Measurements from ENCODE around the gene ALG9.
A peak's percentile ranks its signal among the peaks of the same experiment; 100 is the strongest.

The ALG9 gene

DNA sequence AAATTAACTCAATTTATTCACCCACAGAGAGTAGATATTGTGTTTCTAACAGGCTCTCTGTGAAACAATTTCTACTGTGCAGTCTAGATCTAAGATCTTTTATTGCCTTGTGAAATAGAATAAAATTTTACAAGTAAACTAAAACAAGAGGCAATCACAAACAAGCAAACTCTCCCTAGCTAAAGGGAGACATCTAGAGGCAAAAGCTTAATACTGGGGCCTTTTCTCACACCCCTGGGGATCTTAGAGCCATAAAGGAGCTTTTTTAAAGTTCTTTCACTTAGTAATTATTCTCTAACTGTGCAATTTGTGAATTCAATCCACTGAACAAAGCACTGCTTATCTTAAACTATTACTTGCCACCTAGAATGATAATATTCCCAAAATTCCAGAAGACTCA is 19.7 kb downstream of the ALG9 start:
- H3K4me1 Mint-ChIP-seq = no peaks in the 10 kb centered on the region
- DNase-seq = no peak
- no peak overlapping the region for H3K27ac Mint-ChIP-seq
- H3K9me3 Mint-ChIP-seq = no peaks in the 10 kb centered on the region
- no peaks in the 10 kb centered on the region for H3K27me3 Mint-ChIP-seq
- H3K4me3 Mint-ChIP-seq = no peak overlapping the region
- ATAC-seq = no peak

GRCh38 chr11:111851067-111851466 is 20.3 kb downstream of the ALG9 start:
- H3K4me3 Mint-ChIP-seq = no peak overlapping the region
- no peaks in the 10 kb centered on the region for H3K27me3 Mint-ChIP-seq
- H3K27ac Mint-ChIP-seq = no peak overlapping the region

DNA sequence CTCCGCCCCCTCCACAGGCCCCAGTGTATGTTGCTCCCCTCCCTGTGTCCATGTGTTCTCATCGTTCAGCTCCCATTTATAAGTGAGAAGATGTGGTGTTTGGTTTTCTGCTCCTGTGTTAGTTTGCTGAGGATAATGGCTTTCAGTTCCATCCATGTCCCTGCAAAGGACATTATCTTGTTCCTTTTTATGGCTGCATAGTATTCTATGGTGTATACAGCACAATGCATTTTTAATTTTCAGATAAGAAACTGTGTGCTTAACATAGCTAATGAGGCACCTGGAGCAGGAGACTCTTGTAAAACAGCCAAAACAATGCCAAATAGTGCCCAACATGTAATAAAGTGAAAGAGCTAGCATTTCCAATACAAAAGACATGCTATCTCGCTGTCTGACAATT is 21.8 kb downstream of the ALG9 start:
- H3K4me1 Mint-ChIP-seq = no peaks in the 10 kb centered on the region

More at GRCh38 chr11:111851067-111851466, 20.3 kb downstream of the ALG9 start:
- no peaks in the 10 kb centered on the region for H3K9me3 Mint-ChIP-seq
- no peaks in the 10 kb centered on the region for H3K4me1 Mint-ChIP-seq
- DNase-seq = no peak
- no peak for ATAC-seq

DNA sequence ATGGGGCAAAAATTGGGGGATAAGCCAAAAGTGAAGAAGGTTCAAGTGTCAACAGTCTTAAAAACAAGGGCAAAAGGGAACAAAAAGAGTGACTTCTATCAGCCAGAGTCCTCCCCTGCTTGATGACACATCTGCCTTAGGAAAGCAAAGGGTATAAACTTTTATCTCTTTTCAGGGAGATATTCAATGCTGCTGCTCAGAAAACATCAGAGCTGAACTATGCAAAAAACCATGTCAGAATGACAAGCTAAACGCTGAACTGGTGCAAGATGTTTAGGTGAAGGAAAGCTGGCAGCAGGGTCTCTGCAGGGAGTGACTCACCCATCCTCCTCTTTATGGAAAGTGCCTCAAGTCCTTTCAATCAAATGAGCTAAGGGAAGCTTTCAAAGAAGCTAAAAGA is 24.7 kb downstream of the ALG9 start:
- no peaks in the 10 kb centered on the region for H3K27me3 Mint-ChIP-seq
- no peaks in the 10 kb centered on the region for H3K9me3 Mint-ChIP-seq
- H3K4me3 Mint-ChIP-seq = no peak overlapping the region
- H3K4me1 Mint-ChIP-seq = no peaks in the 10 kb centered on the region
- H3K27ac Mint-ChIP-seq = peak overlapping the region in 1 of 2 donors; percentile 48
- ATAC-seq = no peak
- DNase-seq = no peak

More for the DNA sequence above, 21.8 kb downstream of the ALG9 start:
- no peaks in the 10 kb centered on the region for H3K27me3 Mint-ChIP-seq
- no peak for ATAC-seq
- no peaks in the 10 kb centered on the region for H3K9me3 Mint-ChIP-seq
- no peak overlapping the region for H3K4me3 Mint-ChIP-seq
- no peak for DNase-seq
- no peak overlapping the region for H3K27ac Mint-ChIP-seq

GRCh38 chr11:111846063-111846462 is 25.3 kb downstream of the ALG9 start:
- Mint-ChIP-seq H3K27ac (no peak overlapping the region), H3K27me3 (no peaks in the 10 kb centered on the region), H3K9me3 (no peaks in the 10 kb centered on the region), H3K4me3 (no peak overlapping the region), H3K4me1 (no peaks in the 10 kb centered on the region)
- ATAC-seq (no peak), DNase-seq (no peak)

DNA sequence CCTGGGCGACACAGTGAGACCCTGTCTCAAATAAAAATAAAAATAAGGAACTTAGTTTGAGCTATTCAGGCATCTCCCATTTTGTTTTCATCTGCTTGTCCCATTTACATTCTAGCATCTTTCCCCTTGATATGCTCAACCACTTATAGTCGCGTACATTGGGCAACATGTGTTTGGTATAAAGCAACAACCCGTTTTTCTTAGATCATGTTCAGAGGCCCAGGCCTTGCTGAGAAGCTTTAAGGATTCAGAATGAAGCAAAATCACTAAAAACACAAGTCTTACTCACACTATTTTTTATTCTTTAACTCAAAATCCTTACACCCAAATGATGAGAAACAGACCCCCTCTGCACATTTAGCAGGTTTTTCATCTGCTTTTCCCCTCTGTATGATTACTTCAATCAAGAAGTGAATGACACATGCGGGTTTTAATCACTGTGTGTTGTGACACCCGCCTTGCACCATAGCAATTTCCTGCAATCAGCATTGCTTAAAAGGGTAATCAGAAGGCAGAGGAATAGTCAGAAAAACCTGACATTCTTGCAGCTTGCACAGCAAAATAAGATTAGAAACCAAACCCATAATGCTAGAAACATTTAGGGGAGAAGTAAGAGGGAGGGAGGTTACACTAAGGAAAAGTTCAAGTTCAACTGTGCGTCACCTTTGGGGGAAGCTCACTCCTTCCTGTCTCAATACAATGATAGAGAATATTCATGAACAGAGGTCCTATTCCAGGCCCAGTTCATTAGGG is 25.9 kb downstream of the ALG9 start:
- no peaks in the 10 kb centered on the region for H3K27me3 Mint-ChIP-seq
- H3K27ac Mint-ChIP-seq = no peak overlapping the region
- DNase-seq = no peak
- no peaks in the 10 kb centered on the region for H3K4me1 Mint-ChIP-seq
- ATAC-seq = no peak
- H3K9me3 Mint-ChIP-seq = no peaks in the 10 kb centered on the region
- H3K4me3 Mint-ChIP-seq = no peak overlapping the region

DNA sequence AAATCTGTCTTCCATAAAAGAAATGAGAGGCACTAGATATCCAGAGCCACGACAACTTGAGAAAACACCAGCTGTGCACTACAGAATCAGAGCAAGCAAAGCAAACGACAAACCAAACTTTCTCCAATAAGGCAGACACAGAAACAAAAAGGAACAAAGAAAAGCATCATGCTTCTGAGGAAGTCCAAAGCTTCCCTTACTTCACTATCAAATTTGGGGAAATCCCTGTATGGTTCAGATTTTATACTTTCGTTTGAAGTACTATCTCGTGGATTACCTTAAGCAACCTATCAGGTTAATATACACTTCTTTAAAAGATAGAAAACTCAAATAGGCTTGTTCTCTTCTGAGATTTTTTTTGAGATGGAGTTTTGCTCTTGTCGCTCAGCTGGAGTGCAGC is 27.7 kb downstream of the ALG9 start:
- H3K27me3 Mint-ChIP-seq = no peaks in the 10 kb centered on the region
- DNase-seq (no peak), ATAC-seq (no peak)
- no peaks in the 10 kb centered on the region for H3K4me1 Mint-ChIP-seq
- no peak overlapping the region for H3K27ac Mint-ChIP-seq
- H3K4me3 Mint-ChIP-seq = no peak overlapping the region
- no peaks in the 10 kb centered on the region for H3K9me3 Mint-ChIP-seq

DNA sequence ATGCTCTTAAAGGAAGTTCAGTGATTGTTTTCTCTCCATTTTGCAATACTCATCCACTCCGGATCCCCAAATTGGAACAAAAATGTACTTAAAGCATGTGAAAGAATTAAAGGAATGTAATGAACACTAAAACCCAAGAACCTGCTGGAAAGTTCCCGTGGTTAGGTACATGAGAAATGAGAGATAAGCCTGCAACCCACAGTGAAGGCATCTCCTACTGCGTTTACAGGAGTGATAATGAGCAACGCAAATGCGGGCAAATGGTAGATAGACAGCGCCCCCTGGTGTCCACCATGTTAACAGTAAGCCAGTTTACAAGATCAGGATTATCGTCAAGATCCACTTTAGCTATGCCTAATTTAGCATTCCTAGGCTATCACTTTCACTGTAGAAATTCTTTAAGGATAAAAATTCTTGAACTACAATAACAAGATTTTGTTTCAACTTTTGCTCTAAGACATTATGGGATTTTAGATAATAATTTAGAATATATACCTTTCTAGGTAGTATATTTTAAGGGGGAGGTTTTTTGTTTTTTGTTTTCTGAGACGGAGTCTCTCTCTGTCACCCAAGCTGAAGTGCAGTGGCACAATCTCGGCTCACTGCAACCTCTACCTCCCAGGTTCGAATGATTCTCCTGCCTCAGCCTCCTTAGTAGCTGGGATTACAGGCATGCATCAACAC is 29.9 kb downstream of the ALG9 start:
- H3K4me3 Mint-ChIP-seq = no peak overlapping the region
- DNase-seq = peak; percentile 68 to 78
- no peak overlapping the region for H3K27ac Mint-ChIP-seq
- H3K4me1 Mint-ChIP-seq = peaks cover 10% of the 10 kb centered on the region
- ATAC-seq = peak; percentile 89
- no peaks in the 10 kb centered on the region for H3K9me3 Mint-ChIP-seq
- H3K27me3 Mint-ChIP-seq = no peaks in the 10 kb centered on the region

- Mint-ChIP-seq H3K4me1 (peaks cover 14% of the 10 kb centered on the region), H3K9me3 (no peaks in the 10 kb centered on the region), H3K4me3 (no peak overlapping the region), H3K27ac (no peak overlapping the region), H3K27me3 (no peaks in the 10 kb centered on the region)
- DNase-seq (no peak), ATAC-seq (no peak)
Measured at GRCh38 chr11:111840143-111840542, 31.2 kb downstream of the ALG9 start.

DNA sequence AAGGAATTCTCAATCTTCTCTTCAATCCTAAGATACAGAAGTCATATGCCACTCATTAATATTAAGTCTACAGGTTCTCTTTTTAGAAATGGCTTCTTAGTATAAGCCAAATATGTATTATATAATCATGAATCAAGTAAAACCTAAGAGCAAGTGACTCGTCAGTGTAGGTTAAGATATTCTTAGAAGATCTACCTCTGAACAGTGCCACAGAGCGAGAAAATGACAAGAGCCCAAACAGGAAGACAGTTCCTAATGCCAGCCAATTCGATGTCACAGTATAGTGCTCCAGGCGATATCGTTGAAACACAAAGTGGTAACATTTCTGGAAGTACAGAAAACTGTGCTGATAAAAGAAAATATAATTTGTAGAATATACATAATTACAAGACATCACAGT is 33.3 kb downstream of the ALG9 start:
- Mint-ChIP-seq H3K27me3 (no peaks in the 10 kb centered on the region), H3K9me3 (no peaks in the 10 kb centered on the region), H3K27ac (no peak overlapping the region), H3K4me1 (peaks cover 14% of the 10 kb centered on the region), H3K4me3 (no peak overlapping the region)
- no peak for ATAC-seq
- DNase-seq = no peak

DNA sequence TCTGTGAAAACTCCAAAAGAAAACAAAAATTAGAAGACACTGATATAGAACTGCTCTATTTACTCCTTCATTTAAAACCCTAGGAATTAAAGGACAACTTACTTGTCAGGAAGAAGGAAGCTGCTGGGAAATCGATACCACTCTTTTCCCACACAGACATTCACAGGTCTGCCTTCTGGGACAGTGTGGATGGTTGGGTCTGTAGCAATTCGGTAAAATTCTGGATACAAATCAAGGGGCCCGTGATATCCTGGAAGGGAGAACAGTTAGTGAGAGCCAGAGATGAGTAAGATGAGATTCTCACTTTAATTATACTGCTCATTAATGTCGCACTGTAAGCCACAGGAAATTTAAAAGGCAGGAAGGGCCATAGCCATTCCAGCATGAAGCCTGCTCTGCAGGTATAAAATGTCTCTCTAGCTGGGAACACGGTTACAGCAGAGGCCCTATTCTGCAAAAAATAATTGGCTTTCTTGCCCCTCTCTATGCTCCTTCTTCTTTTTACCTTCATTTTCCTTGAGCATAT is 34.0 kb downstream of the ALG9 start:
- Mint-ChIP-seq H3K4me3 (no peak overlapping the region), H3K27me3 (no peaks in the 10 kb centered on the region), H3K27ac (peak overlapping the region in 1 of 2 donors; percentile 79), H3K9me3 (no peaks in the 10 kb centered on the region), H3K4me1 (peaks cover 14% of the 10 kb centered on the region)
- DNase-seq (no peak), ATAC-seq (no peak)

DNA sequence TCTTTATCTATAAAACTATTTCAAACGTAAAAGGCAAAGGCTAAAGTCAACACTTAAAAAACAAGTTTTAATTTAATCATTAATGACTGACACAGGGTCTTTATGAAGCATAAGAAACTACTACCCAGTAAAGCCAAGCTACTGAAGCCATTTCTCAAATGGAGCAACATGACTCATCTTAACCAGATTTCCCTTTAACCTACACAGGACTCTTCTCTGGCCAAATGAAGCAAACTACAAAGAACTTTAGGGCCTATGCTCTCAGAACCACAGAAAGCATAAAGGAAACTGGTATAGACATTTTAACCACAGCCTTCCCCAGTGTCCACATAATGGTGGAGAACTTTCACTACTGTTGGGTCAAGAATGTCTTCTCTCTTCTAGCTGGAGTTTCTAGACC is 34.7 kb downstream of the ALG9 start:
- no peak overlapping the region for H3K4me3 Mint-ChIP-seq
- no peaks in the 10 kb centered on the region for H3K9me3 Mint-ChIP-seq
- H3K4me1 Mint-ChIP-seq = peaks cover 14% of the 10 kb centered on the region
- H3K27me3 Mint-ChIP-seq = no peaks in the 10 kb centered on the region
- ATAC-seq (peak; percentile 49), DNase-seq (no peak)
- H3K27ac Mint-ChIP-seq = no peak overlapping the region

- Mint-ChIP-seq H3K4me1 (peaks cover 14% of the 10 kb centered on the region), H3K4me3 (no peak overlapping the region), H3K9me3 (no peaks in the 10 kb centered on the region), H3K27ac (peak overlapping the region; percentile 1 to 2), H3K27me3 (no peaks in the 10 kb centered on the region)
- no peak for ATAC-seq
- no peak for DNase-seq
Measured at GRCh38 chr11:111836162-111836561, 35.2 kb downstream of the ALG9 start.

- DNase-seq (no peak), ATAC-seq (no peak)
- Mint-ChIP-seq H3K27me3 (no peaks in the 10 kb centered on the region), H3K4me3 (no peak overlapping the region), H3K9me3 (no peaks in the 10 kb centered on the region), H3K4me1 (peaks cover 14% of the 10 kb centered on the region), H3K27ac (peak overlapping the region in 1 of 2 donors; percentile 80)
Measured at GRCh38 chr11:111835665-111836064, 35.7 kb downstream of the ALG9 start.

- H3K4me1 Mint-ChIP-seq = peaks cover 24% of the 10 kb centered on the region
- no peak overlapping the region for H3K4me3 Mint-ChIP-seq
- H3K27me3 Mint-ChIP-seq = no peaks in the 10 kb centered on the region
- H3K9me3 Mint-ChIP-seq = no peaks in the 10 kb centered on the region
- no peak for ATAC-seq
- no peak overlapping the region for H3K27ac Mint-ChIP-seq
- DNase-seq = no peak
Measured at GRCh38 chr11:111834432-111835163, 36.8 kb downstream of the ALG9 start.

DNA sequence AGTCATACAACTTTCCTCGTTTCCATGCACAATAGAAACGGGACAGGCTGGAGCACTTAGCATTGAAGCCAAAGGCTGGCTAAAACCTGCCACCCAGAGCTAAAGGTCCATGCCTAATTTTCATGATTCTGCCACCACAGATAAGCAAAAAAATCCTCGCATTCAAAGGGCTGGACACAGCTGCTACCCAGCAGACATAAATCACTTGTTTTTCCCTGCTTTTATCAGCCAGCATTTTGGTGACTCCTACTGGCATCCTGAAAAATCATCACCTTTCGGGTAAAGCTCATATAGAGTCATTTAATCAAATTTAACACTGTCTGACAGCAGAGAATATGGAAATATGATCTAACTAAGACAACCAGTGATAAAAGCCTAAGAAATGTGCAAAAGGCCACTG is 37.9 kb downstream of the ALG9 start:
- Mint-ChIP-seq H3K4me3 (no peak overlapping the region), H3K9me3 (no peaks in the 10 kb centered on the region), H3K27me3 (no peaks in the 10 kb centered on the region), H3K4me1 (peaks cover 34% of the 10 kb centered on the region), H3K27ac (no peak overlapping the region)
- no peak for ATAC-seq
- DNase-seq = no peak

Data from stimulated activated naive CD8-positive, alpha-beta T cell treated with anti-CD3 and anti-CD28 coated beads, Interleukin-15, amount 100 ng/mL, for 72 hours (primary cell).